HG03064 (cell line): Measurements from ENCODE around the gene UTP11.

Experiments used
- ATAC-seq: cut with Tn5 transposase; IDR thresholded peaks from one replicate; pipeline ENCODE4 v1.9.1; 2021; ENCODE audit warnings: low read depth; ENCODE audit not compliant: unreplicated experiment

The UTP11 gene

GRCh38 chr1:38000529-38001455 is 11.7 kb upstream of the UTP11 start:
- no peak for ATAC-seq

GRCh38 chr1:38003261-38004250 is 9.0 kb upstream of the UTP11 start:
- ATAC-seq: no peak

GRCh38 chr1:38004284-38005108 is 8.0 kb upstream of the UTP11 start:
- ATAC-seq: no peak

GRCh38 chr1:38005195-38006007 is 7.1 kb upstream of the UTP11 start, which contains the start of gene FHL3:
TSS of gene FHL3 (minus strand) at chr1:38005514. CDS start at chr1:37999412, 6,102 bp downstream.
- ATAC-seq: no peak

- no peak for ATAC-seq
Observed at GRCh38 chr1:38006008-38006828, 6.3 kb upstream of the UTP11 start.

GRCh38 chr1:38009088-38009840 is 3.3 kb upstream of the UTP11 start:
- ATAC-seq: no peak

GRCh38 chr1:38009841-38010180 is 2.7 kb upstream of the UTP11 start:
- ATAC-seq: no peak

- ATAC-seq: no peak
Observed at GRCh38 chr1:38013227-38013622, 691 bp downstream of the UTP11 start.

- ATAC-seq: no peak
Observed at GRCh38 chr1:38014171-38014570, 1.6 kb downstream of the UTP11 start.

- ATAC-seq: no peak
Observed at GRCh38 chr1:38014724-38015424, 2.3 kb downstream of the UTP11 start.

- no peak for ATAC-seq
Observed at GRCh38 chr1:38015978-38016725, 3.6 kb downstream of the UTP11 start.

- no peak for ATAC-seq
Observed at GRCh38 chr1:38018864-38019343, 6.4 kb downstream of the UTP11 start.

GRCh38 chr1:38020396-38020795 is 7.9 kb downstream of the UTP11 start:
- ATAC-seq: no peak

- ATAC-seq: no peak
Observed at GRCh38 chr1:38021969-38022368, 9.4 kb downstream of the UTP11 start.

GRCh38 chr1:38022810-38023209 is 10.3 kb downstream of the UTP11 start:
- no peak for ATAC-seq

GRCh38 chr1:38025233-38025632 is 12.7 kb downstream of the UTP11 start:
- ATAC-seq: no peak

- ATAC-seq: no peak
Observed at GRCh38 chr1:38025664-38026063, 13.1 kb downstream of the UTP11 start.
